ENCODE results near the gene KLHL30.

The KLHL30 gene

DNA sequence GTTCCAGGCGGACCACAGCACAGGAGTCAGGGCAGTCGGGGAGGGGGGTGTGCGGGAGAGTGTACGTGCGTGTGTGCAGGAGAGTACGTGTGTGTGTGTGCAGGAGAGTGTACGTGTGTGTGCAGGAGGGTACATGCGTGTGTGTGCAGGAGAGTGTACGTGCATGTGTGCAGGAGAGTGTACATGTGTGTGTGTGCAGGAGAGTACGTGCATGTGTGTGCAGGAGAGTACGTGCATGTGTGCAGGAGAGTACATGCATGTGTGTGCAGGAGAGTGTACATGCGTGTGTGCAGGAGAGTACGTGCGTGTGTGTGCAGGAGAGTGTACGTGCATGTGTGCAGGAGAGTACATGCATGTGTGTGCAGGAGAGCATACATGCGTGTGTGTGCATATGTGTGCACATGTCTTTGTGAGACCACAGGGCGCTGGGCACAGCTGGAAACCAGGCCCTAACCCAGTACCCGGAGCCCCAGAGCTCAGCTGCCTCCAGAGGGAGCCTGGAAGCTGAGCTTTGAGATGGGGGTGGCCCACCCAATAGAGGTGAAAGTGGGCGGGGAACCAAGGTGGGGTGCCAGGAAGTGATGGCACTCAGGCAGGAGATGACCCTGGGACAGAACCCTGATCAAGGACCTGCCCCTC lies 13.9 kb upstream of the KLHL30 start:
- no peak overlapping the region for H3K27ac ChIP-seq (ENCODE audit: low read depth, low read length, poor library complexity, severe bottlenecking)
- no peaks in the 10 kb centered on the region for H4K20me1 ChIP-seq (ENCODE audit: insufficient read depth, low read length)
- no peaks in the 10 kb centered on the region for H3K9me3 ChIP-seq (ENCODE audit: low read length)
- TF ChIP-seq EZH2 (IDR thresholded peaks at IDR 0.05; ENCODE audit: borderline replicate concordance, low read length): no peak
- TF ChIP-seq, protein P1, sequence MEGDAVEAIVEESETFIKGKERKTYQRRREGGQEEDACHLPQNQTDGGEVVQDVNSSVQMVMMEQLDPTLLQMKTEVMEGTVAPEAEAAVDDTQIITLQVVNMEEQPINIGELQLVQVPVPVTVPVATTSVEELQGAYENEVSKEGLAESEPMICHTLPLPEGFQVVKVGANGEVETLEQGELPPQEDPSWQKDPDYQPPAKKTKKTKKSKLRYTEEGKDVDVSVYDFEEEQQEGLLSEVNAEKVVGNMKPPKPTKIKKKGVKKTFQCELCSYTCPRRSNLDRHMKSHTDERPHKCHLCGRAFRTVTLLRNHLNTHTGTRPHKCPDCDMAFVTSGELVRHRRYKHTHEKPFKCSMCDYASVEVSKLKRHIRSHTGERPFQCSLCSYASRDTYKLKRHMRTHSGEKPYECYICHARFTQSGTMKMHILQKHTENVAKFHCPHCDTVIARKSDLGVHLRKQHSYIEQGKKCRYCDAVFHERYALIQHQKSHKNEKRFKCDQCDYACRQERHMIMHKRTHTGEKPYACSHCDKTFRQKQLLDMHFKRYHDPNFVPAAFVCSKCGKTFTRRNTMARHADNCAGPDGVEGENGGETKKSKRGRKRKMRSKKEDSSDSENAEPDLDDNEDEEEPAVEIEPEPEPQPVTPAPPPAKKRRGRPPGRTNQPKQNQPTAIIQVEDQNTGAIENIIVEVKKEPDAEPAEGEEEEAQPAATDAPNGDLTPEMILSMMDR (IDR thresholded peaks at IDR 0.05; ENCODE audit: low read length): no peak
- peaks cover 7% of the 10 kb centered on the region for H3K27me3 ChIP-seq (ENCODE audit: insufficient read depth, low read length)
- no peaks in the 10 kb centered on the region for H3K4me1 ChIP-seq (ENCODE audit: insufficient read depth, low read length, severe bottlenecking)
- H3K9me2 ChIP-seq (ENCODE audit: low read depth, low read length): no peaks in the 10 kb centered on the region
- H3K79me2 ChIP-seq (ENCODE audit: insufficient read depth, low read length): no peaks in the 10 kb centered on the region
- H3F3A ChIP-seq (ENCODE audit: insufficient read depth, low read length): no peaks in the 10 kb centered on the region
- H3K9ac ChIP-seq (ENCODE audit: low read length): no peak overlapping the region
- H3K4me2 ChIP-seq (ENCODE audit: low read length): no peak overlapping the region
- no peak overlapping the region for H2AFZ ChIP-seq (ENCODE audit: low read length)
- no peaks in the 10 kb centered on the region for H3K36me3 ChIP-seq (ENCODE audit: insufficient read depth, low read length)
- no peak overlapping the region for H3K4me3 ChIP-seq (ENCODE audit: low read depth, low read length, poor library complexity, severe bottlenecking)

DNA sequence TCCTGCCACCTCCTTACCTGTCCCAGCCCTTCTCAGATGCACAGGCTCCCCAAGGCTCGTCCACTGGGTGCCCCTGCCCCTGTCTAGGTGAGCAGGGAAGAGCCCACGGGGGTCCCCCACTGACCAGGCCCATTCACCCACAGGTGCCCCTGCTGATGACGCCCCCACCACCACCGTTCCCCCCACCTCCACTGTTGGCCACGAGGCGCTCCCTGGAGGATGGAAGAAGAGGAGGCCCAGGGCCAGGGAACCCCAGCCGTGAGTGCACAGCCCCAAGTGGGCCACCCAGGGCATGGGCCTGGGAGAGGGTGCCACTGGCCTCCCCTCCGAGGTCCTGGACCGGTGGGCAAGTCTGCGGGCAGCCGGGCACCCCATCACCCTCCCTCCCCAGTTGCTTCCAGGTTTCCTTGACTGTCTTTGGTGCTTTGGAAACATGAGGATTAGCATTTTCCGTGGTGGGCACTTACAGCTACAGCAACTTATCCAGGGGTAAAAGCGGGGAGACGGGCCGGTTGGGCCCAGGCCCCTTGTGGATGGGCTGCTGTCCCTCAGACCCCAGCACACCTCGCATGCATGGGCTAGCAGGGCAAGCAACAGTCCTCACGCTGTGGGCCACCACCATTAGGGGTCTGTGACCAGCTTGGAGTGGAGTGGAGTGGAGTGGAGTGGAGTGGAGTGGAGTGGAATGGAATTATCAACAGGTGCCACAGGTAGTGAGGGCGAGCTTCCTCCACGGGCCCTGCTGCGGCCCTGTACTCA lies 13.2 kb upstream of the KLHL30 start:
- no peaks in the 10 kb centered on the region for H3K36me3 ChIP-seq (ENCODE audit: insufficient read depth, low read length)
- H3K27ac ChIP-seq (ENCODE audit: low read depth, low read length, poor library complexity, severe bottlenecking): no peak overlapping the region
- no peak overlapping the region for H3K4me2 ChIP-seq (ENCODE audit: low read length)
- no peak overlapping the region for H2AFZ ChIP-seq (ENCODE audit: low read length)
- H3K79me2 ChIP-seq (ENCODE audit: insufficient read depth, low read length): no peaks in the 10 kb centered on the region
- no peak overlapping the region for H3K4me3 ChIP-seq (ENCODE audit: low read depth, low read length, poor library complexity, severe bottlenecking)
- H3K4me1 ChIP-seq (ENCODE audit: insufficient read depth, low read length, severe bottlenecking): no peaks in the 10 kb centered on the region
- no peaks in the 10 kb centered on the region for H4K20me1 ChIP-seq (ENCODE audit: insufficient read depth, low read length)
- H3K9me2 ChIP-seq (ENCODE audit: low read depth, low read length): no peaks in the 10 kb centered on the region
- no peak overlapping the region for H3K9ac ChIP-seq (ENCODE audit: low read length)
- TF ChIP-seq EZH2 (IDR thresholded peaks at IDR 0.05; ENCODE audit: borderline replicate concordance, low read length): no peak
- H3K9me3 ChIP-seq (ENCODE audit: low read length): no peaks in the 10 kb centered on the region
- no peaks in the 10 kb centered on the region for H3F3A ChIP-seq (ENCODE audit: insufficient read depth, low read length)
- H3K27me3 ChIP-seq (ENCODE audit: insufficient read depth, low read length): peaks cover 5% of the 10 kb centered on the region; the same call in 1 of the 2 replicates

DNA sequence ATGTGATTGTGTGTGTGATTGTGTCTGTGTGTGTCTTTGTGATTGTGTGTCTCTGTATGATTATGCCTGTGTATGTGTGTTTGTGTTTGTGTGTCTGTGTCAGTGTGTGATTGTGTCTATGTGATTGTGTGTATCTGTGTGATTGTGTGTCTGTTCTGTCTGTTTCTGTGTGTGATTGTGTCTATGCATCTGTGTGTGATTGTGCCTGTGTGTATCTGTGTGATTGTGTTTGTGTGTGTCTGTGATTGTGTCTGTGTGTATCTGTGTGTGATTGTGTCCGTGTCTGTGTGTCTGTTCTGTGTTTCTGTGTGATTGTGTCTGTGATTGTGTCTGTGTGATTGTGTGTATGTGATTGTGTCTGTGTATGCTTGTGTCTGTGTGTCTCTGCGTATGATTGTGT lies 12.1 kb upstream of the KLHL30 start:
- no peak for TF ChIP-seq EZH2 (IDR thresholded peaks at IDR 0.05; ENCODE audit: borderline replicate concordance, low read length)
- TF ChIP-seq, protein P1 (IDR thresholded peaks at IDR 0.05; ENCODE audit: low read length): no peak
- Histone ChIP-seq H3K27ac (ENCODE audit: low read depth, low read length, poor library complexity, severe bottlenecking) (no peak overlapping the region), H3K4me2 (ENCODE audit: low read length) (no peak overlapping the region), H4K20me1 (ENCODE audit: insufficient read depth, low read length) (no peaks in the 10 kb centered on the region), H3K27me3 (ENCODE audit: insufficient read depth, low read length) (peaks cover 5% of the 10 kb centered on the region; the same call in 1 of the 2 replicates), H3F3A (ENCODE audit: insufficient read depth, low read length) (no peaks in the 10 kb centered on the region), H3K4me1 (ENCODE audit: insufficient read depth, low read length, severe bottlenecking) (no peaks in the 10 kb centered on the region), H3K4me3 (ENCODE audit: low read depth, low read length, poor library complexity, severe bottlenecking) (no peak overlapping the region), H3K9me3 (ENCODE audit: low read length) (no peaks in the 10 kb centered on the region), H2AFZ (ENCODE audit: low read length) (no peak overlapping the region), H3K9ac (ENCODE audit: low read length) (no peak overlapping the region), H3K36me3 (ENCODE audit: insufficient read depth, low read length) (no peaks in the 10 kb centered on the region), H3K79me2 (ENCODE audit: insufficient read depth, low read length) (no peaks in the 10 kb centered on the region), H3K9me2 (ENCODE audit: low read depth, low read length) (no peaks in the 10 kb centered on the region)

All from OCI-LY1 (cell line).